ENCODE data around the gene P2RX7.
"Not testable (repeated sequence)": the region's sequence is repeated elsewhere in the genome, so short reads cannot be mapped to it uniquely, and the experiment has no call there.

P2RX7 gene

GRCh38 chr12:121139286-121139685, 6.6 kb downstream of the P2RX7 start:
- no peak for DNase-seq

GRCh38 chr12:121142171-121142950, 9.7 kb downstream of the P2RX7 start:
- no peak for DNase-seq

GRCh38 chr12:121144416-121144914, 11.8 kb downstream of the P2RX7 start:
- no peak for DNase-seq

- DNase-seq, result no peak
Measured at GRCh38 chr12:121145221-121145620, 12.5 kb downstream of the P2RX7 start.

- DNase-seq, result not testable (repeated sequence)
Measured at GRCh38 chr12:121149289-121149688, 16.6 kb downstream of the P2RX7 start.

GRCh38 chr12:121154793-121155375, 22.2 kb downstream of the P2RX7 start:
- DNase-seq, result no peak

- no peak for DNase-seq
Measured at GRCh38 chr12:121156365-121156764, 23.7 kb downstream of the P2RX7 start.

GRCh38 chr12:121158085-121158484, 25.4 kb downstream of the P2RX7 start:
- no peak for DNase-seq

- not testable (repeated sequence) for DNase-seq
Measured at GRCh38 chr12:121158728-121159351, 26.2 kb downstream of the P2RX7 start.

GRCh38 chr12:121159467-121160307, 27.0 kb downstream of the P2RX7 start:
- DNase-seq, result no peak

- DNase-seq, result no peak
Measured at GRCh38 chr12:121162384-121162783, 29.7 kb downstream of the P2RX7 start.

- no peak for DNase-seq
Measured at GRCh38 chr12:121162985-121163384, 30.3 kb downstream of the P2RX7 start.

- DNase-seq, result not testable (repeated sequence)
Measured at GRCh38 chr12:121164839-121165238, 32.2 kb downstream of the P2RX7 start.

GRCh38 chr12:121165316-121165715, 32.6 kb downstream of the P2RX7 start:
- no peak for DNase-seq

- DNase-seq, result no peak
Measured at GRCh38 chr12:121166356-121166755, 33.7 kb downstream of the P2RX7 start.

GRCh38 chr12:121167232-121167820, 34.6 kb downstream of the P2RX7 start:
- DNase-seq, result no peak

- no peak for DNase-seq
Measured at GRCh38 chr12:121167951-121168350, 35.3 kb downstream of the P2RX7 start.

GRCh38 chr12:121170151-121170550, 37.5 kb downstream of the P2RX7 start:
- DNase-seq, result no peak

GRCh38 chr12:121170611-121171260, 38.1 kb downstream of the P2RX7 start:
- DNase-seq, result no peak

GRCh38 chr12:121172145-121172544, 39.5 kb downstream of the P2RX7 start:
- no peak for DNase-seq

- no peak for DNase-seq
Measured at GRCh38 chr12:121175383-121176119, 42.9 kb downstream of the P2RX7 start.
